Activated CD4-positive, alpha-beta T cell treated with anti-CD3 and anti-CD28 coated beads for 24 hours (primary cell): ENCODE data around the gene TNFRSF18.
"Not testable (repeated sequence)": the region's sequence is repeated elsewhere in the genome, so short reads cannot be mapped to it uniquely, and the experiment has no call there.

ENCODE experiments used
- DNase-seq, 2 donors: peaks; one replicate each; pipeline ENCODE4 v3.0.0-alpha.2; 2020; ENCODE audit warnings: low read depth in 2 of 2

TNFRSF18 gene

GRCh38 chr1:1179346-1179982 is 26.9 kb downstream of the TNFRSF18 start:
- no peak for DNase-seq

- no peak for DNase-seq
Observed at GRCh38 chr1:1178794-1179331, 27.5 kb downstream of the TNFRSF18 start.

- no peak for DNase-seq
Observed at GRCh38 chr1:1177452-1178206, 28.8 kb downstream of the TNFRSF18 start.

GRCh38 chr1:1176931-1177330 is 29.5 kb downstream of the TNFRSF18 start:
- DNase-seq, result no peak

GRCh38 chr1:1176063-1176761 is 30.2 kb downstream of the TNFRSF18 start:
- DNase-seq, result not testable (repeated sequence)

GRCh38 chr1:1175221-1176062 is 30.9 kb downstream of the TNFRSF18 start:
- DNase-seq, result no peak

- no peak for DNase-seq
Observed at GRCh38 chr1:1173793-1174415, 32.5 kb downstream of the TNFRSF18 start, which contains the start of gene TTLL10. TTLL10 (plus strand) TSS chr1:1173880; CDS start chr1:1179216, 5,336 bp downstream.

GRCh38 chr1:1173061-1173792 is 33.2 kb downstream of the TNFRSF18 start:
- DNase-seq, result no peak

- no peak for DNase-seq
Observed at GRCh38 chr1:1171546-1172340, 34.6 kb downstream of the TNFRSF18 start.

- DNase-seq, result no peak
Observed at GRCh38 chr1:1171161-1171545, 35.2 kb downstream of the TNFRSF18 start.

- no peak for DNase-seq
Observed at GRCh38 chr1:1170215-1171091, 35.9 kb downstream of the TNFRSF18 start.

GRCh38 chr1:1169429-1170214 is 36.8 kb downstream of the TNFRSF18 start:
- no peak for DNase-seq

- DNase-seq, result no peak
Observed at GRCh38 chr1:1168451-1169411, 37.7 kb downstream of the TNFRSF18 start.

GRCh38 chr1:1167841-1168450 is 38.4 kb downstream of the TNFRSF18 start:
- no peak for DNase-seq

- DNase-seq, result no peak
Observed at GRCh38 chr1:1167398-1167821, 39.0 kb downstream of the TNFRSF18 start.
